ENCODE measurements around the gene FOXP1. TPM values are rescaled to one million over a fixed set of nuclear protein-coding genes. Genes with fewer than 3 reads are reported as not detected.

FOXP1 gene
- total RNA-seq, 4 donors from 2014 or later, result 181 to 225 (median 205) TPM

- intact Hi-C loops (cut with DNase I), result loop anchor here (5.0 to 10.0 kb wide), 3 partner anchors 61 to 579 kb away; partner anchors contain the start of gene FOXP1
- DNase-seq (ENCODE audit: extremely low spot score), result no peak
- WGBS, result 21% methylated on average over 10 of the region's 10 CpGs
- Histone ChIP-seq H3K4me1 (peaks cover 44 to 100% (median 98%) of the 10 kb centered on the region in 4 donors), H3K27me3 (no peaks in the 10 kb centered on the region), H3K36me3 (peaks cover 0 to under 1% (median 0%) of the 10 kb centered on the region in 4 donors), H3K9me3 (no peaks in the 10 kb centered on the region), H3K27ac (replicated peaks in 1 of 4) (peak overlapping the region; percentile 63 to 78 (median 76)), H3K4me3 (peak overlapping the region; percentile 14 to 26 (median 24))
- TF ChIP-seq EP300 (IDR thresholded peaks at IDR 0.05), result no peak
- TF ChIP-seq POLR2AphosphoS5 (IDR thresholded peaks at IDR 0.05), result peak in 1 of 2 donors; percentile 22
Observed at GRCh38 chr3:71005702-71006321, 577.7 kb downstream of the FOXP1 start.

- 70% methylated on average over 6 of the region's 6 CpGs for WGBS
- intact Hi-C loops (cut with DNase I), result loop anchor here (10.0 kb wide), 2 partner anchors 301 to 581 kb away; partner anchors contain the start of gene FOXP1
- H3K9me3 ChIP-seq, result no peaks in the 10 kb centered on the region
Observed at GRCh38 chr3:71003511-71003910, 580.0 kb downstream of the FOXP1 start.

GRCh38 chr3:71002298-71002697, 581.2 kb downstream of the FOXP1 start:
- Histone ChIP-seq H3K27me3 (no peaks in the 10 kb centered on the region), H3K4me3 (no peak overlapping the region), H3K36me3 (peaks cover 0 to 18% (median 6%) of the 10 kb centered on the region in 4 donors), H3K4me1 (peaks cover 30 to 98% (median 84%) of the 10 kb centered on the region in 4 donors), H3K9me3 (no peaks in the 10 kb centered on the region), H3K27ac (replicated peaks in 1 of 4) (peak overlapping the region; percentile 4 to 78 (median 46))
- 85% methylated on average over 2 of the region's 2 CpGs for WGBS
- intact Hi-C loops (cut with DNase I), result loop anchor here (10.0 kb wide), 2 partner anchors 303 to 583 kb away; partner anchors contain the start of gene FOXP1
- TF ChIP-seq POLR2AphosphoS5 (IDR thresholded peaks at IDR 0.05) (no peak), EP300 (IDR thresholded peaks at IDR 0.05) (no peak), POLR2A (IDR thresholded peaks at IDR 0.05; ENCODE audit: low read depth) (no peak)
- TF ChIP-seq, protein P1, sequence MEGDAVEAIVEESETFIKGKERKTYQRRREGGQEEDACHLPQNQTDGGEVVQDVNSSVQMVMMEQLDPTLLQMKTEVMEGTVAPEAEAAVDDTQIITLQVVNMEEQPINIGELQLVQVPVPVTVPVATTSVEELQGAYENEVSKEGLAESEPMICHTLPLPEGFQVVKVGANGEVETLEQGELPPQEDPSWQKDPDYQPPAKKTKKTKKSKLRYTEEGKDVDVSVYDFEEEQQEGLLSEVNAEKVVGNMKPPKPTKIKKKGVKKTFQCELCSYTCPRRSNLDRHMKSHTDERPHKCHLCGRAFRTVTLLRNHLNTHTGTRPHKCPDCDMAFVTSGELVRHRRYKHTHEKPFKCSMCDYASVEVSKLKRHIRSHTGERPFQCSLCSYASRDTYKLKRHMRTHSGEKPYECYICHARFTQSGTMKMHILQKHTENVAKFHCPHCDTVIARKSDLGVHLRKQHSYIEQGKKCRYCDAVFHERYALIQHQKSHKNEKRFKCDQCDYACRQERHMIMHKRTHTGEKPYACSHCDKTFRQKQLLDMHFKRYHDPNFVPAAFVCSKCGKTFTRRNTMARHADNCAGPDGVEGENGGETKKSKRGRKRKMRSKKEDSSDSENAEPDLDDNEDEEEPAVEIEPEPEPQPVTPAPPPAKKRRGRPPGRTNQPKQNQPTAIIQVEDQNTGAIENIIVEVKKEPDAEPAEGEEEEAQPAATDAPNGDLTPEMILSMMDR (IDR thresholded peaks at IDR 0.05), result no peak
- no peak for DNase-seq (ENCODE audit: extremely low spot score)

More at GRCh38 chr3:71003511-71003910, 580.0 kb downstream of the FOXP1 start:
- no peak overlapping the region for H3K4me3 ChIP-seq
- H3K36me3 ChIP-seq, result peaks cover 0 to 8% (median 2%) of the 10 kb centered on the region in 4 donors
- TF ChIP-seq EP300 (IDR thresholded peaks at IDR 0.05) (no peak), POLR2A (IDR thresholded peaks at IDR 0.05; ENCODE audit: low read depth) (no peak)
- H3K4me1 ChIP-seq, result peaks cover 42 to 98% (median 93%) of the 10 kb centered on the region in 4 donors
- DNase-seq (ENCODE audit: extremely low spot score), result no peak
- no peaks in the 10 kb centered on the region for H3K27me3 ChIP-seq
- peak overlapping the region; percentile 4 to 78 (median 42) for H3K27ac ChIP-seq (replicated peaks in 1 of 4)

- Histone ChIP-seq H3K9me3 (no peaks in the 10 kb centered on the region), H3K36me3 (peaks cover 0 to 28% (median 13%) of the 10 kb centered on the region in 4 donors), H3K4me1 (peaks cover 21 to 98% (median 79%) of the 10 kb centered on the region in 4 donors), H3K27ac (replicated peaks in 1 of 4) (peak overlapping the region in 3 of 4 donors; percentile 4 to 75 (median 43)), H3K27me3 (no peaks in the 10 kb centered on the region), H3K4me3 (no peak overlapping the region)
- intact Hi-C loops (cut with DNase I), result loop anchor here (10.0 kb wide), 2 partner anchors 303 to 583 kb away; partner anchors contain the start of gene FOXP1
- TF ChIP-seq, protein P1 (IDR thresholded peaks at IDR 0.05), result no peak
- TF ChIP-seq EP300 (IDR thresholded peaks at IDR 0.05) (no peak), POLR2A (IDR thresholded peaks at IDR 0.05; ENCODE audit: low read depth) (no peak), POLR2AphosphoS5 (IDR thresholded peaks at IDR 0.05) (no peak)
- no peak for DNase-seq (ENCODE audit: extremely low spot score)
- 77% methylated on average over 5 of the region's 5 CpGs for WGBS
Observed at GRCh38 chr3:71001303-71001830, 582.2 kb downstream of the FOXP1 start.

- Histone ChIP-seq H3K9me3 (no peaks in the 10 kb centered on the region), H3K4me3 (no peak overlapping the region), H3K4me1 (peaks cover 12 to 96% (median 71%) of the 10 kb centered on the region in 4 donors), H3K36me3 (peaks cover 5 to 36% (median 16%) of the 10 kb centered on the region in 4 donors), H3K27me3 (no peaks in the 10 kb centered on the region), H3K27ac (replicated peaks in 1 of 4) (peak overlapping the region in 2 of 4 donors; percentile 6 to 50)
- no peak for DNase-seq (ENCODE audit: extremely low spot score)
- WGBS, result 87% methylated on average over 6 of the region's 6 CpGs
- TF ChIP-seq, protein P1 (IDR thresholded peaks at IDR 0.05), result no peak
- TF ChIP-seq EP300 (IDR thresholded peaks at IDR 0.05) (no peak), POLR2A (IDR thresholded peaks at IDR 0.05; ENCODE audit: low read depth) (no peak), POLR2AphosphoS5 (IDR thresholded peaks at IDR 0.05) (no peak)
- intact Hi-C loops (cut with DNase I), result loop anchor here (10.0 kb wide), 2 partner anchors 304 to 584 kb away; partner anchors contain the start of gene FOXP1
Observed at GRCh38 chr3:71000483-71000882, 583.0 kb downstream of the FOXP1 start.

Data from esophagus muscularis mucosa (tissue), 4 donors.